K562 (cell line): ENCODE measurements around the gene G6PC2. TPM values are rescaled to one million over a fixed set of nuclear protein-coding genes. Genes with fewer than 3 reads are reported as not detected.

Source experiments
- ATF1 ChIP-seq, 2 experiments: fragments of 450-650 bp in 1 of 2; IDR thresholded peaks; 2 replicates each; pipeline ENCODE4 v1.6.1; 2016; ENCODE audit warnings: missing compliant biosample characterization in 1 of 2, missing genetic modification characterization in 1 of 2
- CBX3 ChIP-seq, 2 experiments: IDR thresholded peaks; 1 replicate in 1 of 2; 2 replicates in 1 of 2; pipeline ENCODE4 v1.6.1; 2012; ENCODE audit warnings: inconsistent platforms in 2 of 2, low read length in 2 of 2, borderline replicate concordance in 1 of 2, control low read depth in 1 of 2
- ELF1 ChIP-seq: fragments of 200-800 bp; sonication (Bioruptor generic); IDR thresholded peaks from 2 replicates; pipeline ENCODE4 v1.6.1; 2016; ENCODE audit warnings: missing genetic modification characterization, missing compliant biosample characterization
- ELK3 ChIP-seq: fragments of 450-650 bp; formaldehyde crosslinking; IDR thresholded peaks from 2 replicates; pipeline ENCODE4 v1.4.0; 2020; ENCODE audit warnings: mild to moderate bottlenecking
- FOS ChIP-seq: IDR thresholded peaks from 3 replicates; pipeline ENCODE4 v1.6.1; 2011; ENCODE audit not compliant: insufficient read length; ENCODE audit errors: extremely low read depth
- FOXP1 ChIP-seq: sonication (generic); formaldehyde crosslinking; IDR thresholded peaks from 2 replicates; pipeline ENCODE4 v1.8.0; 2022; ENCODE audit warnings: mild to moderate bottlenecking, missing genetic modification reagents
- ID3 ChIP-seq, 2 experiments: fragments of 250-450 bp in 1 of 2; fragments of 450-650 bp in 1 of 2; sonication (Bioruptor Pico) in 1 of 2; IDR thresholded peaks; 2 replicates each; pipeline versions ENCODE4 v1.6.1 to v1.8.0; 2016 to 2021; ENCODE audit warnings: mild to moderate bottlenecking in 2 of 2, moderate library complexity in 2 of 2, missing compliant biosample characterization in 1 of 2, missing genetic modification characterization in 1 of 2
- MYC ChIP-seq, 2 experiments: fragments of 250-450 bp in 1 of 2; sonication (Bioruptor Pico) in 1 of 2; IDR thresholded peaks; 2 replicates each; pipeline versions ENCODE4 v1.5.1 to v1.6.1; 2012 to 2021; ENCODE audit warnings: low read depth in 2 of 2, borderline replicate concordance in 1 of 2, improper control_type of control experiment in 1 of 2, low read length in 1 of 2, mild to moderate bottlenecking in 1 of 2, moderate library complexity in 1 of 2
- NEUROD1 ChIP-seq: fragments of 150-350 bp; IDR thresholded peaks from 2 replicates; pipeline ENCODE4 v1.6.1; 2014; ENCODE audit warnings: borderline replicate concordance, low read length, low read depth; ENCODE audit not compliant: partially characterized antibody
- NFYB ChIP-seq: IDR thresholded peaks from 2 replicates; pipeline ENCODE4 v1.6.1; 2011; ENCODE audit warnings: mild to moderate bottlenecking, moderate library complexity; ENCODE audit not compliant: insufficient read length; ENCODE audit errors: extremely low read depth
- PHF20 ChIP-seq: fragments of 450-650 bp; IDR thresholded peaks from 2 replicates; pipeline ENCODE4 v1.6.1; 2018; ENCODE audit not compliant: partially characterized antibody
- POLR2AphosphoS2 ChIP-seq: IDR thresholded peaks from 2 replicates; pipeline ENCODE4 v1.6.1; 2012; ENCODE audit warnings: low read length, improper control_type of control experiment
- POLR2G ChIP-seq: fragments of 200-400 bp; formaldehyde crosslinking; IDR thresholded peaks from 2 replicates; pipeline ENCODE4 v1.6.1; 2017; ENCODE audit warnings: low read depth, mild to moderate bottlenecking, antibody characterized with exemption, low read length, moderate library complexity
- RBFOX2 ChIP-seq: fragments of 200-400 bp; formaldehyde crosslinking; IDR thresholded peaks from 2 replicates; pipeline ENCODE4 v1.6.1; 2017; ENCODE audit warnings: low read depth, mild to moderate bottlenecking, low read length, moderate library complexity
- RCOR1 ChIP-seq, 2 experiments: IDR thresholded peaks; 2 replicates each; pipeline ENCODE4 v1.6.1; 2012; ENCODE audit warnings: low read depth in 2 of 2, low read length in 2 of 2, borderline replicate concordance in 1 of 2, improper control_type of control experiment in 1 of 2
- RFX1 ChIP-seq: fragments of 450-650 bp; IDR thresholded peaks from 2 replicates; pipeline ENCODE4 v1.6.1; 2016; ENCODE audit warnings: mild to moderate bottlenecking, moderate library complexity
- SOX6 ChIP-seq: fragments of 450-650 bp; IDR thresholded peaks from 2 replicates; pipeline ENCODE4 v1.6.1; 2014; ENCODE audit warnings: mild to moderate bottlenecking
- SPI1 ChIP-seq: IDR thresholded peaks from 2 replicates; pipeline ENCODE4 v1.6.1; 2011; ENCODE audit warnings: low read depth, low read length, control low read depth, borderline replicate concordance
- TEAD1 ChIP-seq, 2 experiments: fragments of 450-650 bp in 1 of 2; sonication (generic) in 1 of 2; formaldehyde crosslinking; IDR thresholded peaks; 2 replicates each; pipeline versions ENCODE4 v1.4.0 to v1.8.0; 2020 to 2022; ENCODE audit warnings: mild to moderate bottlenecking in 2 of 2, missing genetic modification reagents in 1 of 2
- TOE1 ChIP-seq, 2 experiments: fragments of 450-650 bp in 1 of 2; sonication (generic) in 1 of 2; formaldehyde crosslinking in 1 of 2; IDR thresholded peaks; 2 replicates each; pipeline versions ENCODE4 v1.7.1 to v1.8.0; 2016 to 2022; ENCODE audit warnings: borderline replicate concordance in 2 of 2, mild to moderate bottlenecking in 2 of 2, antibody characterized with exemption in 1 of 2, inconsistent platforms in 1 of 2, low read depth in 1 of 2, missing genetic modification reagents in 1 of 2, moderate library complexity in 1 of 2
- ZBTB1 ChIP-seq: sonication (generic); formaldehyde crosslinking; IDR thresholded peaks from 2 replicates; pipeline ENCODE4 v1.8.1; 2023; ENCODE audit warnings: missing genetic modification reagents, low read depth, mild to moderate bottlenecking, borderline replicate concordance
- polyA plus RNA-seq, 8 experiments: library from polyadenylated mRNA; depleted of rRNA in 4 of 8; stranded (reverse) in 5 of 8; unstranded in 3 of 8; fragments of >200 nt; fragmentation: Nextera tagmentation in 2 of 8; fragmentation: Illumina TruSeq in 1 of 8; extraction: Ambion mirVana in 2 of 8; extraction: Trizol in 1 of 8; gene quantifications; 2 replicates each; pipeline versions ENCODE4 v1.2.1 to v1.2.3, GENCODE V29; 2011 to 2014; ENCODE audit warnings: inconsistent platforms in 1 of 8, missing spikeins in 1 of 8
- total RNA-seq, 7 experiments: library from RNA; depleted of rRNA in 6 of 7; stranded (reverse); fragments of >200 nt in 6 of 7; fragmentation: Illumina TruSeq in 2 of 7; extraction: Trizol in 2 of 7; gene quantifications; 2 replicates each; pipeline versions ENCODE4 v1.2.1 to v1.2.3, GENCODE V29; 2011 to 2021; ENCODE audit warnings: low replicate concordance in 1 of 7
- TF ChIP-seq, protein P1 (sequence below): sonication (generic); formaldehyde crosslinking; IDR thresholded peaks from 2 replicates; pipeline ENCODE4 v1.4.0; 2020; ENCODE audit warnings: mild to moderate bottlenecking, missing genetic modification reagents

Gene G6PC2
- total and polyA plus RNA-seq, 9 of the 15 experiments (the other 6 are each of a cell fraction or from before 2014, with no cell fraction given), result 0.03 to 0.15 TPM; not detected in 7

DNA sequence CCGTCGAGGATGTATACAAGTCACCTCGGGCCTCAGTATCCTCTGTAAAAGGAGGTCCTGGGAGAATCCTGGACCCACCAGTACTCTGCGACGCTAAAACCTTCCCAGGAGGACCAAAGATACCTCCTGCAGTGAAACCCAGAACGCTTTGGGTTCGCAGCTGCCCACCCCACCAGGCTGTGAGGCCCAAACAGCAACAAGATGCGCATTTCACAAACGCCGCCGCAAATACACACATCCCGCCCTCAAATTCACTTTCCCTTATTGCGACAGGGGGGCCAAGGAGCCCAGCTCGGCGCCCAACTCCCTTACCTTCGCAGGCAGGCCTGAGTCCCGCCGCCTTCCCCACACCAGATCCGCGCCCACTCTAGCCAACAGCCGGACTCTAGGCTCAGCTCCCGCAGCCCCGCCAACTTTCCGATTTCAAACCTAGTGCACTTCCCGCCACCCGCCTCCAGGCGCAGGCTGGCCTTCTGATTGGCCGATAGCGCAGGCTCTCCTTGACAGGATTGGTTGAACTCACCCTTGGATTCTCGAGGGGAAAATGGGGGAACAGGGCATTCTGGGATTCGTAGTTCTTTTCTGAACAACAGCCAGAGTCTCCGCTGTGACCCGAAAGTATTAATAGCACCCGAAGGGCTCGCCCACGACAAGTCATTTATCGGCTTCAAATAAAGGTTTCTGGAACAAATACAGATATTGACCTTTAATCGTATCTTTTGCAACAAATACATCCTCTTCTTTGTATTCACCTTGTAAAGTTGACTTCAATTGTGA lies 10.9 kb upstream of the G6PC2 start, which contains the start of gene SPC25 (continued):
- TF ChIP-seq NFYB (peak; percentile 99), POLR2G (peak; percentile 97), CBX3 (IDR thresholded peaks at IDR 0.05; ENCODE audit: borderline replicate concordance in 1 of 2, low read length in 2 of 2) (0 out of 3 replicates have a peak, but pooled peaks of 1 of the 2 experiments have one; percentile 24), POLR2AphosphoS2 (no peak), TEAD1 (CRISPR knock-in tag; IDR thresholded peaks at IDR 0.05) (peak in 1 of 2 experiments; percentile 70; a peak in 2 of 4 replicates), ID3 (CRISPR knock-in tag; IDR thresholded peaks at IDR 0.05) (no peak), ID3 (tag; IDR thresholded peaks at IDR 0.05) (peak; percentile 38; the same call in 1 of the 2 replicates), ATF1 (CRISPR knock-in tag; IDR thresholded peaks at IDR 0.05) (no peak), ATF1 (tag; IDR thresholded peaks at IDR 0.05) (peak; percentile 82), RFX1 (no peak), RCOR1 (IDR thresholded peaks at IDR 0.05; ENCODE audit: borderline replicate concordance in 1 of 2, low read depth in 2 of 2, low read length in 2 of 2) (peak; percentile 17 to 25; a peak in 2 of 4 replicates), SPI1 (peak; percentile 72), ELK3 (no peak), ELF1 (tag) (peak; percentile 60), PHF20 (peak; percentile 78), MYC (IDR thresholded peaks at IDR 0.05; ENCODE audit: low read depth, low read length) (no peak), MYC (CRISPR knock-in tag; IDR thresholded peaks at IDR 0.05; ENCODE audit: borderline replicate concordance, low read depth) (peak; percentile 29; the same call in 1 of the 2 replicates), ZBTB1 (CRISPR knock-in tag) (0 out of 2 replicates have a peak, but pooled peaks have one; percentile 42), TOE1 (IDR thresholded peaks at IDR 0.05; ENCODE audit: borderline replicate concordance) (0 out of 2 replicates have a peak, but pooled peaks have one; percentile 64), TOE1 (CRISPR knock-in tag; IDR thresholded peaks at IDR 0.05; ENCODE audit: borderline replicate concordance, low read depth) (no peak), SOX6 (0 out of 2 replicates have a peak, but pooled peaks have one; percentile 12), NEUROD1 (peak; percentile 94), RBFOX2 (peak; percentile 97), FOS (peak; percentile 98), FOXP1 (no peak)
- TF ChIP-seq, protein P1, sequence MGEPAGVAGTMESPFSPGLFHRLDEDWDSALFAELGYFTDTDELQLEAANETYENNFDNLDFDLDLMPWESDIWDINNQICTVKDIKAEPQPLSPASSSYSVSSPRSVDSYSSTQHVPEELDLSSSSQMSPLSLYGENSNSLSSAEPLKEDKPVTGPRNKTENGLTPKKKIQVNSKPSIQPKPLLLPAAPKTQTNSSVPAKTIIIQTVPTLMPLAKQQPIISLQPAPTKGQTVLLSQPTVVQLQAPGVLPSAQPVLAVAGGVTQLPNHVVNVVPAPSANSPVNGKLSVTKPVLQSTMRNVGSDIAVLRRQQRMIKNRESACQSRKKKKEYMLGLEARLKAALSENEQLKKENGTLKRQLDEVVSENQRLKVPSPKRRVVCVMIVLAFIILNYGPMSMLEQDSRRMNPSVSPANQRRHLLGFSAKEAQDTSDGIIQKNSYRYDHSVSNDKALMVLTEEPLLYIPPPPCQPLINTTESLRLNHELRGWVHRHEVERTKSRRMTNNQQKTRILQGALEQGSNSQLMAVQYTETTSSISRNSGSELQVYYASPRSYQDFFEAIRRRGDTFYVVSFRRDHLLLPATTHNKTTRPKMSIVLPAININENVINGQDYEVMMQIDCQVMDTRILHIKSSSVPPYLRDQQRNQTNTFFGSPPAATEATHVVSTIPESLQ, result 0 out of 2 replicates have a peak, but pooled peaks have one; percentile 27
